Measurements from ENCODE around the gene SH3GL1.

- TF ChIP-seq CTCF (IDR thresholded peaks at IDR 0.05; ENCODE audit: low read length) = no peak
- no peak for TF ChIP-seq EZH2 (IDR thresholded peaks at IDR 0.05; ENCODE audit: borderline replicate concordance, low read length)
Measured at GRCh38 chr19:4445963-4446703, 45.8 kb upstream of the SH3GL1 start.
